K562 (cell line): ENCODE data around the gene EFHC1. TPM values are rescaled to one million over a fixed set of nuclear protein-coding genes. Genes with fewer than 3 reads are reported as not detected.
A peak's percentile ranks its signal among the peaks of the same experiment; 100 is the strongest.

ENCODE experiments used
- ATAC-seq: fragments of 200-7000 bp; cut with Tn5 transposase; 3 replicates; pipeline ENCODE4 v1.9.1; 2020; ENCODE audit warnings: moderate library complexity
- BruUV-seq: library from RNA; stranded (reverse); fragments of 400-500 nt; replicated peaks from 2 replicates; lab custom pipeline; 2021; lab: Mats Ljungman, UMichigan
- CTCF ChIA-PET: fragments of 300-600 bp; formaldehyde crosslinking; extraction: SDS; loops from one replicate; lab custom pipeline; 2021; ENCODE audit warnings: low intra/inter-chr PET ratio; lab: Yijun Ruan, JAX
- POLR2A ChIA-PET: fragments of 300-600, 350-650 bp; sonication (Branson Sonifier 250); formaldehyde crosslinking; extraction: SDS; loops from one replicate; lab custom pipeline; 2021; ENCODE audit warnings: antibody characterized with exemption, inconsistent platforms; lab: Yijun Ruan, JAX
- DNase-seq, 4 experiments: peaks; one replicate each; pipeline versions ENCODE4 v3.0.0 to v3.0.0-alpha.2; 2011 to 2018; ENCODE audit warnings: low spot score in 3 of 4, mixed read lengths in 3 of 4; ENCODE audit errors: extremely low read depth in 1 of 4
- FAIRE-seq: peaks from 2 replicates; lab custom pipeline; 2011; peaks lifted over from hg19 to GRCh38; lab: Jason Lieb, UNC
- H2AFZ ChIP-seq: 2 replicates; pipeline ENCODE4 v1.6.0; 2011; ENCODE audit warnings: low read depth, low read length, control low read depth, inconsistent platforms
- H3K27ac ChIP-seq: fragments of 200-600 bp; 3 replicates; pipeline ENCODE4 v1.8.0; 2011; ENCODE audit warnings: low read depth, mild to moderate bottlenecking, control low read depth, inconsistent platforms, low read length, moderate library complexity, mixed read lengths; ENCODE audit errors: extremely low read depth
- H3K27me3 ChIP-seq, 2 experiments: fragments of 300-600 bp in 1 of 2; 2 replicates in 1 of 2; 3 replicates in 1 of 2; pipeline versions ENCODE4 v1.6.0 to v1.8.0; 2011; ENCODE audit warnings: inconsistent platforms in 2 of 2, low read length in 2 of 2, mild to moderate bottlenecking in 1 of 2, mixed read lengths in 1 of 2, moderate library complexity in 1 of 2; ENCODE audit not compliant: control insufficient read depth in 2 of 2, insufficient read depth in 2 of 2
- H3K36me3 ChIP-seq: fragments of 300-600 bp; 3 replicates; pipeline ENCODE4 v1.8.0; 2011; ENCODE audit warnings: mild to moderate bottlenecking, low read length, inconsistent platforms; ENCODE audit not compliant: control insufficient read depth, insufficient read depth
- H3K4me1 ChIP-seq, 2 experiments: fragments of 200-600 bp in 1 of 2; replicated peaks in 1 of 2; 2 replicates in 1 of 2; 3 replicates in 1 of 2; pipeline versions ENCODE4 v1.5.1 to v1.8.0; 2011; ENCODE audit warnings: inconsistent platforms in 2 of 2, low read length in 2 of 2, mild to moderate bottlenecking in 1 of 2, mixed read lengths in 1 of 2, moderate library complexity in 1 of 2; ENCODE audit not compliant: control insufficient read depth in 2 of 2, insufficient read depth in 2 of 2
- H3K4me2 ChIP-seq: 2 replicates; pipeline ENCODE4 v1.6.1; 2011; ENCODE audit warnings: low read length, control low read depth, inconsistent platforms, mixed read lengths; ENCODE audit not compliant: insufficient read depth
- H3K4me3 ChIP-seq: fragments of 200-600 bp; sonication (generic), shearing (Covaris generic); 2 replicates; pipeline ENCODE4 v1.5.1; 2016; ENCODE audit warnings: control low read depth, inconsistent platforms
- H3K79me2 ChIP-seq: fragments of 200-600 bp; 3 replicates; pipeline ENCODE4 v1.8.0; 2011; ENCODE audit warnings: low read length, inconsistent platforms; ENCODE audit not compliant: control insufficient read depth, insufficient read depth
- H3K9ac ChIP-seq, 2 experiments: 2 replicates each; pipeline versions ENCODE4 v1.6.0 to v1.6.1; 2011; ENCODE audit warnings: low read depth in 2 of 2, low read length in 2 of 2, control low read depth in 1 of 2, inconsistent platforms in 1 of 2, mild to moderate bottlenecking in 1 of 2, mixed read lengths in 1 of 2; ENCODE audit not compliant: insufficient read depth in 1 of 2
- H3K9me1 ChIP-seq: one replicate; pipeline ENCODE4 v1.6.0; 2011; ENCODE audit warnings: inconsistent platforms, mild to moderate bottlenecking, low read length, moderate library complexity; ENCODE audit not compliant: control insufficient read depth, insufficient read depth
- H3K9me3 ChIP-seq: replicated peaks from 2 replicates; pipeline ENCODE4 v1.5.1; 2011; ENCODE audit warnings: low read depth, low read length, inconsistent platforms; ENCODE audit not compliant: control insufficient read depth, insufficient read depth
- H4K20me1 ChIP-seq: replicated peaks from 2 replicates; pipeline ENCODE4 v1.6.1; 2011; ENCODE audit warnings: low read length, inconsistent platforms, mixed read lengths; ENCODE audit not compliant: control insufficient read depth, insufficient read depth
- C11orf30 ChIP-seq: fragments of 450-650 bp; IDR thresholded peaks from 2 replicates; pipeline ENCODE4 v1.6.1; 2016; ENCODE audit warnings: low read depth, mild to moderate bottlenecking
- GATAD2A ChIP-seq: fragments of 450-650 bp; IDR thresholded peaks from 2 replicates; pipeline ENCODE4 v1.6.1; 2017
- HEY1 ChIP-seq: fragments of 250-450 bp; sonication (Bioruptor Pico); IDR thresholded peaks from 2 replicates; pipeline ENCODE4 v1.5.0; 2020; ENCODE audit warnings: mild to moderate bottlenecking, moderate library complexity, borderline replicate concordance
- HLTF ChIP-seq: fragments of 450-650 bp; IDR thresholded peaks from 2 replicates; pipeline ENCODE4 v1.6.1; 2016
- MAFF ChIP-seq: IDR thresholded peaks from 2 replicates; pipeline ENCODE4 v1.6.1; 2012; ENCODE audit warnings: low read length, improper control_type of control experiment
- MAFG ChIP-seq: fragments of 450-650 bp; conservative IDR thresholded peaks from 2 replicates; pipeline ENCODE4 v1.6.1; 2016; ENCODE audit warnings: missing genetic modification characterization, missing compliant biosample characterization
- MAFK ChIP-seq: IDR thresholded peaks from 2 replicates; pipeline ENCODE4 v1.6.1; 2011; ENCODE audit warnings: low read length, improper control_type of control experiment
- MLLT1 ChIP-seq, 2 experiments: fragments of 450-650 bp; IDR thresholded peaks; 2 replicates each; pipeline ENCODE4 v1.6.1; 2016
- NFIX ChIP-seq: fragments of 250-450 bp; sonication (Bioruptor Pico); IDR thresholded peaks from 2 replicates; pipeline ENCODE4 v1.4.0; 2020; ENCODE audit warnings: low read depth, mild to moderate bottlenecking, moderate library complexity
- USF2 ChIP-seq: sonication (generic); formaldehyde crosslinking; IDR thresholded peaks from 2 replicates; pipeline ENCODE4 v1.5.0; 2020; ENCODE audit warnings: missing genetic modification reagents
- VEZF1 ChIP-seq: fragments of 200-800 bp; sonication (Bioruptor generic); IDR thresholded peaks from 2 replicates; pipeline ENCODE4 v1.6.1; 2017; ENCODE audit warnings: missing genetic modification characterization, missing compliant biosample characterization
- ZNF175 ChIP-seq: fragments of 200-800 bp; sonication (Bioruptor generic); IDR thresholded peaks from 2 replicates; pipeline ENCODE4 v1.6.1; 2016; ENCODE audit warnings: low read depth, mild to moderate bottlenecking, missing genetic modification characterization, missing compliant biosample characterization
- ZNF316 ChIP-seq: fragments of 450-650 bp; IDR thresholded peaks from 2 replicates; pipeline ENCODE4 v1.6.1; 2016
- whole genome bisulfite sequencing: fragments of 100-300 bp; shearing (Covaris generic); methylation state at CpG from one replicate; pipeline ENCODE4 v1.1.6; 2016; ENCODE audit warnings: low coverage, mixed read lengths; ENCODE audit not compliant: insufficient coverage; ENCODE audit errors: missing lambda C conversion rate; 5-methylcytosine and 5-hydroxymethylcytosine counted together
- in situ Hi-C: fragments of 300-500 bp; cut with MboI; formaldehyde crosslinking; loops from 4 replicates; pipeline ENCODE4 v1.15.0; 2018; ENCODE audit warnings: inconsistent platforms, mixed read lengths
- intact Hi-C: fragments of 100-400 bp; cut with micrococcal nuclease; formaldehyde crosslinking; loops from 2 replicates; pipeline ENCODE4 v1.14.2; 2022
- polyA plus RNA-seq, 8 experiments: library from polyadenylated mRNA; depleted of rRNA in 4 of 8; stranded (reverse) in 5 of 8; unstranded in 3 of 8; fragments of >200 nt; fragmentation: Nextera tagmentation in 2 of 8; fragmentation: Illumina TruSeq in 1 of 8; extraction: Ambion mirVana in 2 of 8; extraction: Trizol in 1 of 8; gene quantifications; 2 replicates each; pipeline versions ENCODE4 v1.2.1 to v1.2.3, GENCODE V29; 2011 to 2014; ENCODE audit warnings: inconsistent platforms in 1 of 8, missing spikeins in 1 of 8
- total RNA-seq, 7 experiments: library from RNA; depleted of rRNA in 6 of 7; stranded (reverse); fragments of >200 nt in 6 of 7; fragmentation: Illumina TruSeq in 2 of 7; extraction: Trizol in 2 of 7; gene quantifications; 2 replicates each; pipeline versions ENCODE4 v1.2.1 to v1.2.3, GENCODE V29; 2011 to 2021; ENCODE audit warnings: low replicate concordance in 1 of 7
- TF ChIP-seq, protein P1 (sequence below): fragments of 450-650 bp; IDR thresholded peaks from 2 replicates; pipeline ENCODE4 v1.6.1; 2016; ENCODE audit warnings: missing biosample characterization, missing genetic modification characterization
- TF ChIP-seq, protein P2 (sequence below): fragments of 450-650 bp; IDR thresholded peaks from 2 replicates; pipeline ENCODE4 v1.6.1; 2016
- TF ChIP-seq, protein P3 (sequence below): sonication (generic); formaldehyde crosslinking; IDR thresholded peaks from 2 replicates; pipeline ENCODE4 v1.8.0; 2022; ENCODE audit warnings: mild to moderate bottlenecking, missing genetic modification reagents, borderline replicate concordance

EFHC1 gene
- total and polyA plus RNA-seq, 9 of the 15 experiments (the other 6 are each of a cell fraction or from before 2014, with no cell fraction given): 9.5 to 31.0 (median 14.9) TPM

DNA sequence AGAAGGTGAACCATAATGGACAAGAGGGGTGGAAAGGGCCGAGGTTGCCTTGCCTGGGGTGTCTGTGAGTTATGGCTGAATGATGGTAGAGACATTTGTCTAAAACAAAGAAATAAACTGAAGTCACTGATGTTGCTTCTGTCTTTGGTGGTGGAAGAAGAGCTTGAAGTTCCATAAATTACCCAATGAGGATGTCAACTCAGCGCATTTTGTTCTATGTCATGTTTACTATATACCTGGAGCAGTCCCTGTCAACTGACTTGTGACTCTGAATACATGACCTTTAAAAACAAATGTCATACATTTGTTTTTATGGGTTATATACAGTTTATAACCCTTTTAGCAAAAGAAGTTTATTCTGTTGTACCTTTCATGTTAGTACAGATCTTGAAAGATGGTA lies 2.0 kb downstream of the EFHC1 start:
- H3K4me2 ChIP-seq: no peak overlapping the region
- no peak for ATAC-seq
- no peak overlapping the region for H3K27ac ChIP-seq
- no peaks in the 10 kb centered on the region for H3K9me1 ChIP-seq
- peaks cover 6% of the 10 kb centered on the region; the same call in 2 of the 3 replicates for H3K79me2 ChIP-seq
- intact Hi-C loops (loop anchor here (5.0 kb wide), 1 partner anchor 60 kb away; no protein-coding TSS in a partner anchor), in situ Hi-C loops (loop anchor here (25.0 kb wide), 1 partner anchor 1065 kb away; no protein-coding TSS in a partner anchor)
- no peaks in the 10 kb centered on the region for H3K27me3 ChIP-seq
- no peaks in the 10 kb centered on the region for H3K9me3 ChIP-seq
- H3K4me3 ChIP-seq: no peak overlapping the region
- no peaks in the 10 kb centered on the region for H4K20me1 ChIP-seq
- no TSS peak for BruUV-seq
- ChIA-PET POLR2A (interaction anchor here (0.6 to 1.0 kb wide), 2 partner anchors 57 to 102 kb away, joined by 3 to 4 read pairs; no protein-coding TSS in a partner anchor), CTCF (no interaction called here)
- no peak for FAIRE-seq
- WGBS: 41% methylated on average over 2 of the region's 2 CpGs
- H3K36me3 ChIP-seq: no peaks in the 10 kb centered on the region
- no peak for DNase-seq
- H3K9ac ChIP-seq: no peak overlapping the region
- no peak overlapping the region for H2AFZ ChIP-seq
- peaks cover 21 to 22% of the 10 kb centered on the region in 2 experiments for H3K4me1 ChIP-seq
- TF ChIP-seq NFIX (CRISPR knock-in tag) (no peak), GATAD2A (no peak), MLLT1 (IDR thresholded peaks at IDR 0.05) (no peak), HEY1 (CRISPR knock-in tag) (no peak), C11orf30 (peak; percentile 75), VEZF1 (no peak), USF2 (CRISPR knock-in tag) (no peak), ZNF175 (CRISPR knock-in tag) (no peak), HLTF (no peak), ZNF316 (peak; percentile 86), MAFF (peak; percentile 55), MAFK (peak; percentile 31; the same call in 1 of the 2 replicates), MAFG (tag) (peak; percentile 58)
- TF ChIP-seq, protein P1, sequence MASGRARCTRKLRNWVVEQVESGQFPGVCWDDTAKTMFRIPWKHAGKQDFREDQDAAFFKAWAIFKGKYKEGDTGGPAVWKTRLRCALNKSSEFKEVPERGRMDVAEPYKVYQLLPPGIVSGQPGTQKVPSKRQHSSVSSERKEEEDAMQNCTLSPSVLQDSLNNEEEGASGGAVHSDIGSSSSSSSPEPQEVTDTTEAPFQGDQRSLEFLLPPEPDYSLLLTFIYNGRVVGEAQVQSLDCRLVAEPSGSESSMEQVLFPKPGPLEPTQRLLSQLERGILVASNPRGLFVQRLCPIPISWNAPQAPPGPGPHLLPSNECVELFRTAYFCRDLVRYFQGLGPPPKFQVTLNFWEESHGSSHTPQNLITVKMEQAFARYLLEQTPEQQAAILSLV: no peak
- TF ChIP-seq, protein P2, sequence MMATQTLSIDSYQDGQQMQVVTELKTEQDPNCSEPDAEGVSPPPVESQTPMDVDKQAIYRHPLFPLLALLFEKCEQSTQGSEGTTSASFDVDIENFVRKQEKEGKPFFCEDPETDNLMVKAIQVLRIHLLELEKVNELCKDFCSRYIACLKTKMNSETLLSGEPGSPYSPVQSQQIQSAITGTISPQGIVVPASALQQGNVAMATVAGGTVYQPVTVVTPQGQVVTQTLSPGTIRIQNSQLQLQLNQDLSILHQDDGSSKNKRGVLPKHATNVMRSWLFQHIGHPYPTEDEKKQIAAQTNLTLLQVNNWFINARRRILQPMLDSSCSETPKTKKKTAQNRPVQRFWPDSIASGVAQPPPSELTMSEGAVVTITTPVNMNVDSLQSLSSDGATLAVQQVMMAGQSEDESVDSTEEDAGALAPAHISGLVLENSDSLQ: peak; percentile 24; the same call in 1 of the 2 replicates
- TF ChIP-seq, protein P3, sequence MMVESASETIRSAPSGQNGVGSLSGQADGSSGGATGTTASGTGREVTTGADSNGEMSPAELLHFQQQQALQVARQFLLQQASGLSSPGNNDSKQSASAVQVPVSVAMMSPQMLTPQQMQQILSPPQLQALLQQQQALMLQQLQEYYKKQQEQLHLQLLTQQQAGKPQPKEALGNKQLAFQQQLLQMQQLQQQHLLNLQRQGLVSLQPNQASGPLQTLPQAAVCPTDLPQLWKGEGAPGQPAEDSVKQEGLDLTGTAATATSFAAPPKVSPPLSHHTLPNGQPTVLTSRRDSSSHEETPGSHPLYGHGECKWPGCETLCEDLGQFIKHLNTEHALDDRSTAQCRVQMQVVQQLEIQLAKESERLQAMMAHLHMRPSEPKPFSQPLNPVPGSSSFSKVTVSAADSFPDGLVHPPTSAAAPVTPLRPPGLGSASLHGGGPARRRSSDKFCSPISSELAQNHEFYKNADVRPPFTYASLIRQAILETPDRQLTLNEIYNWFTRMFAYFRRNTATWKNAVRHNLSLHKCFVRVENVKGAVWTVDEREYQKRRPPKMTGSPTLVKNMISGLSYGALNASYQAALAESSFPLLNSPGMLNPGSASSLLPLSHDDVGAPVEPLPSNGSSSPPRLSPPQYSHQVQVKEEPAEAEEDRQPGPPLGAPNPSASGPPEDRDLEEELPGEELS (CRISPR knock-in tag): no peak
